ENCODE results near the gene RHOG. TPM values are rescaled to one million over a fixed set of nuclear protein-coding genes. Genes with fewer than 3 reads are reported as not detected.

Gene RHOG
- total and polyA plus RNA-seq, 9 of the 15 experiments (the other 6 are each of a cell fraction or from before 2014, with no cell fraction given), result 22.6 to 162 (median 80.3) TPM

- TF ChIP-seq ZNF766 (CRISPR knock-in tag; conservative IDR thresholded peaks at IDR 0.05) (no peak), ARID4B (CRISPR knock-in tag; IDR thresholded peaks at IDR 0.05) (peak; percentile 71; the same call in 1 of the 2 replicates), TBP (optimal IDR thresholded peaks at IDR 0.05; ENCODE audit: low read depth, low read length) (peak; percentile 6), ZEB2 (IDR thresholded peaks at IDR 0.05) (peak; percentile 95), ARNT (IDR thresholded peaks at IDR 0.05) (0 out of 4 replicates have a peak, but pooled peaks of 1 of the 2 experiments have one; percentile 25), RUNX1 (IDR thresholded peaks at IDR 0.05; ENCODE audit: low read depth) (no peak), SIN3A (IDR thresholded peaks at IDR 0.05; ENCODE audit: borderline replicate concordance in 2 of 2, control insufficient read depth in 1 of 2, low read depth in 2 of 2, low read length in 2 of 2) (peak in 1 of 2 experiments; percentile 35; a peak in 1 of 4 replicates), PTBP1 (IDR thresholded peaks at IDR 0.05; ENCODE audit: low read depth, low read length) (no peak), MCM2 (IDR thresholded peaks at IDR 0.05; ENCODE audit: low read depth) (no peak), MXI1 (IDR thresholded peaks at IDR 0.05; ENCODE audit: low read depth, low read length) (no peak), CREB3L1 (IDR thresholded peaks at IDR 0.05; ENCODE audit: borderline replicate concordance, low read depth) (no peak), DDX20 (tag; IDR thresholded peaks at IDR 0.05; ENCODE audit: low read depth) (no peak), EGR1 (conservative IDR thresholded peaks at IDR 0.05) (peak; percentile 39; the same call in 1 of the 2 replicates), EP300 (IDR thresholded peaks at IDR 0.05; ENCODE audit: low read length) (peak; percentile 38; the same call in 1 of the 2 replicates), CTCF (IDR thresholded peaks at IDR 0.05 in 2 of 3, conservative IDR thresholded peaks at IDR 0.05 in 1 of 3; ENCODE audit: insufficient read depth in 2 of 3, low read depth in 1 of 3, low read length in 3 of 3) (peak; percentile 80 to 92 (median 85)), KLF1 (tag; IDR thresholded peaks at IDR 0.05) (no peak), TCF7 (IDR thresholded peaks at IDR 0.05; ENCODE audit: borderline replicate concordance) (0 out of 2 replicates have a peak, but pooled peaks have one; percentile 33), NCOA1 (IDR thresholded peaks at IDR 0.05; ENCODE audit: low read depth) (no peak), TGIF2 (CRISPR knock-in tag; IDR thresholded peaks at IDR 0.05) (no peak), FOXA1 (IDR thresholded peaks at IDR 0.05; ENCODE audit: borderline replicate concordance) (no peak)
Observed at GRCh38 chr11:3807909-3808860, 32.6 kb downstream of the RHOG start, which contains the start of gene PGAP2 (continued).

Measured in K562 (cell line).